K562 (cell line): ENCODE data around the gene CATSPER1. TPM values are rescaled to one million over a fixed set of nuclear protein-coding genes. Genes with fewer than 3 reads are reported as not detected.

Source experiments
- BRD9 ChIP-seq: fragments of 450-650 bp; IDR thresholded peaks from 2 replicates; pipeline ENCODE4 v1.6.1; 2018; ENCODE audit warnings: low read depth; ENCODE audit not compliant: partially characterized antibody
- DLX4 ChIP-seq: fragments of 250-450 bp; sonication (Bioruptor Pico); IDR thresholded peaks from 2 replicates; pipeline ENCODE4 v1.6.1; 2021; ENCODE audit warnings: mild to moderate bottlenecking
- E2F3 ChIP-seq: fragments of 250-450 bp; sonication (Bioruptor Pico); IDR thresholded peaks from 2 replicates; pipeline ENCODE4 v1.4.0; 2020; ENCODE audit warnings: mild to moderate bottlenecking
- ELF1 ChIP-seq: fragments of 200-800 bp; sonication (Bioruptor generic); IDR thresholded peaks from 2 replicates; pipeline ENCODE4 v1.6.1; 2016; ENCODE audit warnings: missing genetic modification characterization, missing compliant biosample characterization
- NR4A1 ChIP-seq, 2 experiments: fragments of 250-450 bp in 1 of 2; fragments of 450-650 bp in 1 of 2; sonication (Bioruptor Pico) in 1 of 2; IDR thresholded peaks; 2 replicates each; pipeline versions ENCODE4 v1.4.0 to v1.6.1; 2016 to 2020; ENCODE audit warnings: mild to moderate bottlenecking in 2 of 2, missing compliant biosample characterization in 1 of 2, missing genetic modification characterization in 1 of 2, moderate library complexity in 1 of 2
- POLR2AphosphoS5 ChIP-seq: IDR thresholded peaks from 2 replicates; pipeline ENCODE4 v1.6.1; 2011; ENCODE audit warnings: mild to moderate bottlenecking, low read depth, low read length, moderate library complexity; ENCODE audit not compliant: control insufficient read depth, insufficient read depth
- POLR3G ChIP-seq: IDR thresholded peaks from 2 replicates; pipeline ENCODE4 v1.6.1; 2011; ENCODE audit not compliant: insufficient read length, insufficient replicate concordance; ENCODE audit errors: extremely low read depth
- SMAD2 ChIP-seq: fragments of 150-350 bp; IDR thresholded peaks from 2 replicates; pipeline ENCODE4 v1.6.1; 2014; ENCODE audit warnings: low read depth, mild to moderate bottlenecking, low read length
- TGIF2 ChIP-seq: sonication (generic); formaldehyde crosslinking; IDR thresholded peaks from 2 replicates; pipeline ENCODE4 v1.8.1; 2022; ENCODE audit warnings: mild to moderate bottlenecking, missing genetic modification reagents, moderate library complexity
- ZBTB43 ChIP-seq: sonication (generic); formaldehyde crosslinking; IDR thresholded peaks from 2 replicates; pipeline ENCODE4 v1.8.0; 2023; ENCODE audit warnings: mild to moderate bottlenecking, missing genetic modification reagents
- ZNF217 ChIP-seq: sonication (generic); formaldehyde crosslinking; IDR thresholded peaks from 2 replicates; pipeline ENCODE4 v1.8.0; 2022; ENCODE audit warnings: mild to moderate bottlenecking, missing genetic modification reagents
- ZNF239 ChIP-seq: fragments of 250-450 bp; sonication (Bioruptor Pico); IDR thresholded peaks from 2 replicates; pipeline ENCODE4 v1.4.0; 2020; ENCODE audit warnings: mild to moderate bottlenecking
- polyA plus RNA-seq, 8 experiments: library from polyadenylated mRNA; depleted of rRNA in 4 of 8; stranded (reverse) in 5 of 8; unstranded in 3 of 8; fragments of >200 nt; fragmentation: Nextera tagmentation in 2 of 8; fragmentation: Illumina TruSeq in 1 of 8; extraction: Ambion mirVana in 2 of 8; extraction: Trizol in 1 of 8; gene quantifications; 2 replicates each; pipeline versions ENCODE4 v1.2.1 to v1.2.3, GENCODE V29; 2011 to 2014; ENCODE audit warnings: inconsistent platforms in 1 of 8, missing spikeins in 1 of 8
- total RNA-seq, 7 experiments: library from RNA; depleted of rRNA in 6 of 7; stranded (reverse); fragments of >200 nt in 6 of 7; fragmentation: Illumina TruSeq in 2 of 7; extraction: Trizol in 2 of 7; gene quantifications; 2 replicates each; pipeline versions ENCODE4 v1.2.1 to v1.2.3, GENCODE V29; 2011 to 2021; ENCODE audit warnings: low replicate concordance in 1 of 7
- TF ChIP-seq, protein P1 (sequence below), 2 experiments: fragments of 450-650 bp in 1 of 2; sonication (generic) in 1 of 2; formaldehyde crosslinking in 1 of 2; IDR thresholded peaks in 1 of 2; conservative IDR thresholded peaks in 1 of 2; 2 replicates each; pipeline versions ENCODE4 v1.6.1 to v1.8.1; 2016 to 2023; ENCODE audit warnings: mild to moderate bottlenecking in 2 of 2, moderate library complexity in 2 of 2, inconsistent platforms in 1 of 2, missing genetic modification reagents in 1 of 2
- TF ChIP-seq, protein P2 (sequence below): fragments of 200-800 bp; sonication (Bioruptor generic); IDR thresholded peaks from 2 replicates; pipeline ENCODE4 v1.6.1; 2017; ENCODE audit warnings: missing genetic modification characterization, missing compliant biosample characterization
- TF ChIP-seq, protein P3 (sequence below), 2 experiments: fragments of 450-650 bp; IDR thresholded peaks; 2 replicates each; pipeline ENCODE4 v1.6.1; 2018; ENCODE audit warnings: mild to moderate bottlenecking in 2 of 2, low read depth in 1 of 2; ENCODE audit not compliant: partially characterized antibody in 2 of 2
- TF ChIP-seq, protein P4 (sequence below): fragments of 250-450 bp; sonication (Bioruptor Pico); IDR thresholded peaks from 2 replicates; pipeline ENCODE4 v1.5.0; 2021

Gene CATSPER1
- total and polyA plus RNA-seq, 9 of the 15 experiments (the other 6 are each of a cell fraction or from before 2014, with no cell fraction given) = 0.21 to 3.3 (median 0.76) TPM

DNA sequence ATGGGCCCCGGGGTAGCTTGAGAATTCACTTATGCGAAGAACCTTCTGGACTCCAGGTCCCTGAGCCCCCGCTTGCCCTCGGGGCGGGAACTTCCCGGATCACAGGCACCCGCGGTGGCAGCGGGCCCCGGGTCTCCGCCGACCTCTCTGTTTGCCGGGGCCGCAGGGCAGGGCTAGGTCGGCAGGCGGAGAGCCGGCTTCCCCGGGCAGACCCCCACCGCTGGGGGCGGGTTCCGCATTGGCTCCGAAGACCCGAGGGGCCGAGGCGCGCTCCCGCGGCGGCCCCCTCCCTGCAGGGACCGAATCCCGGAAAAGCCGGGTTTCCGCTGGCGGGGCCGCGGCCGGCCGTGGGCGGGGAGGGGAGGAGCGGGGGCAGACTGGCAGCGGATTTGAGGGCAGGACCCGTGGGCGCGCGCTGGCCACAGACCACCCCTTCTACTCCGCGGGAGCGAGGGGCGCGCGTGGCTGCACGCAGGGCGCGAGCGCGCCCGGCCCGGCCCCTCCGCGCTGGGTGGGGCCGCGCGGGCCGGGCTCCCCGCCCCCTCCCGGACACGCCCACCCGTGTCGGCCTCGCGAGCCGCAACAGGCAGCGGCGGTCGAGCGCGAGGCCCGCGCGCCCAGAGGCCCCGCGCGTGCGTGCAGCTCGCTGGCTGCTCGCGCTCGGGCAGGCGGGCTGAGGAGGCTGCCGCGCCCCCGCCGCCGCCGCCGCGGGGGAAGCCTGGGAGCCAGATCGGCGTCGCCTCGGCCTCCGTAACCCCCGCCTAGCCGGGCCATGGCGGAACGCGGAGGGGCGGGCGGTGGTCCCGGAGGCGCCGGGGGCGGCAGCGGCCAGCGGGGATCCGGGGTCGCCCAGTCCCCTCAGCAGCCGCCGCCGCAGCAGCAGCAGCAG lies 43.7 kb upstream of the CATSPER1 start, which contains the start of gene PACS1 (continued):
- TF ChIP-seq ZBTB43 (CRISPR knock-in tag) (no peak), ZNF239 (CRISPR knock-in tag) (no peak), ZNF217 (no peak), POLR3G (no peak), POLR2AphosphoS5 (no peak), DLX4 (CRISPR knock-in tag) (no peak), BRD9 (no peak), ELF1 (tag) (peak; percentile 75), E2F3 (CRISPR knock-in tag) (no peak), NR4A1 (CRISPR knock-in tag; IDR thresholded peaks at IDR 0.05) (no peak), NR4A1 (tag; IDR thresholded peaks at IDR 0.05) (no peak), TGIF2 (CRISPR knock-in tag) (0 out of 2 replicates have a peak, but pooled peaks have one; percentile 34), SMAD2 (no peak)
- TF ChIP-seq, protein P1, sequence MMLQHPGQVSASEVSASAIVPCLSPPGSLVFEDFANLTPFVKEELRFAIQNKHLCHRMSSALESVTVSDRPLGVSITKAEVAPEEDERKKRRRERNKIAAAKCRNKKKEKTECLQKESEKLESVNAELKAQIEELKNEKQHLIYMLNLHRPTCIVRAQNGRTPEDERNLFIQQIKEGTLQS (IDR thresholded peaks at IDR 0.05) = no peak
- TF ChIP-seq, protein P1 (CRISPR knock-in tag; conservative IDR thresholded peaks at IDR 0.05) = no peak
- TF ChIP-seq, protein P2, sequence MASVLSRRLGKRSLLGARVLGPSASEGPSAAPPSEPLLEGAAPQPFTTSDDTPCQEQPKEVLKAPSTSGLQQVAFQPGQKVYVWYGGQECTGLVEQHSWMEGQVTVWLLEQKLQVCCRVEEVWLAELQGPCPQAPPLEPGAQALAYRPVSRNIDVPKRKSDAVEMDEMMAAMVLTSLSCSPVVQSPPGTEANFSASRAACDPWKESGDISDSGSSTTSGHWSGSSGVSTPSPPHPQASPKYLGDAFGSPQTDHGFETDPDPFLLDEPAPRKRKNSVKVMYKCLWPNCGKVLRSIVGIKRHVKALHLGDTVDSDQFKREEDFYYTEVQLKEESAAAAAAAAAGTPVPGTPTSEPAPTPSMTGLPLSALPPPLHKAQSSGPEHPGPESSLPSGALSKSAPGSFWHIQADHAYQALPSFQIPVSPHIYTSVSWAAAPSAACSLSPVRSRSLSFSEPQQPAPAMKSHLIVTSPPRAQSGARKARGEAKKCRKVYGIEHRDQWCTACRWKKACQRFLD = peak; percentile 77; the same call in 1 of the 2 replicates
- TF ChIP-seq, protein P3, sequence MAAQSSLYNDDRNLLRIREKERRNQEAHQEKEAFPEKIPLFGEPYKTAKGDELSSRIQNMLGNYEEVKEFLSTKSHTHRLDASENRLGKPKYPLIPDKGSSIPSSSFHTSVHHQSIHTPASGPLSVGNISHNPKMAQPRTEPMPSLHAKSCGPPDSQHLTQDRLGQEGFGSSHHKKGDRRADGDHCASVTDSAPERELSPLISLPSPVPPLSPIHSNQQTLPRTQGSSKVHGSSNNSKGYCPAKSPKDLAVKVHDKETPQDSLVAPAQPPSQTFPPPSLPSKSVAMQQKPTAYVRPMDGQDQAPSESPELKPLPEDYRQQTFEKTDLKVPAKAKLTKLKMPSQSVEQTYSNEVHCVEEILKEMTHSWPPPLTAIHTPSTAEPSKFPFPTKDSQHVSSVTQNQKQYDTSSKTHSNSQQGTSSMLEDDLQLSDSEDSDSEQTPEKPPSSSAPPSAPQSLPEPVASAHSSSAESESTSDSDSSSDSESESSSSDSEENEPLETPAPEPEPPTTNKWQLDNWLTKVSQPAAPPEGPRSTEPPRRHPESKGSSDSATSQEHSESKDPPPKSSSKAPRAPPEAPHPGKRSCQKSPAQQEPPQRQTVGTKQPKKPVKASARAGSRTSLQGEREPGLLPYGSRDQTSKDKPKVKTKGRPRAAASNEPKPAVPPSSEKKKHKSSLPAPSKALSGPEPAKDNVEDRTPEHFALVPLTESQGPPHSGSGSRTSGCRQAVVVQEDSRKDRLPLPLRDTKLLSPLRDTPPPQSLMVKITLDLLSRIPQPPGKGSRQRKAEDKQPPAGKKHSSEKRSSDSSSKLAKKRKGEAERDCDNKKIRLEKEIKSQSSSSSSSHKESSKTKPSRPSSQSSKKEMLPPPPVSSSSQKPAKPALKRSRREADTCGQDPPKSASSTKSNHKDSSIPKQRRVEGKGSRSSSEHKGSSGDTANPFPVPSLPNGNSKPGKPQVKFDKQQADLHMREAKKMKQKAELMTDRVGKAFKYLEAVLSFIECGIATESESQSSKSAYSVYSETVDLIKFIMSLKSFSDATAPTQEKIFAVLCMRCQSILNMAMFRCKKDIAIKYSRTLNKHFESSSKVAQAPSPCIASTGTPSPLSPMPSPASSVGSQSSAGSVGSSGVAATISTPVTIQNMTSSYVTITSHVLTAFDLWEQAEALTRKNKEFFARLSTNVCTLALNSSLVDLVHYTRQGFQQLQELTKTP (IDR thresholded peaks at IDR 0.05; ENCODE audit: low read depth in 1 of 2, partially characterized antibody in 2 of 2) = no peak
- TF ChIP-seq, protein P4, sequence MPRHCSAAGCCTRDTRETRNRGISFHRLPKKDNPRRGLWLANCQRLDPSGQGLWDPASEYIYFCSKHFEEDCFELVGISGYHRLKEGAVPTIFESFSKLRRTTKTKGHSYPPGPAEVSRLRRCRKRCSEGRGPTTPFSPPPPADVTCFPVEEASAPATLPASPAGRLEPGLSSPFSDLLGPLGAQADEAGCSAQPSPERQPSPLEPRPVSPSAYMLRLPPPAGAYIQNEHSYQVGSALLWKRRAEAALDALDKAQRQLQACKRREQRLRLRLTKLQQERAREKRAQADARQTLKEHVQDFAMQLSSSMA (CRISPR knock-in tag) = no peak
